AG04450 (cell line): ENCODE results near the gene SECISBP2. TPM values are rescaled to one million over a fixed set of nuclear protein-coding genes. Genes with fewer than 3 reads are reported as not detected.

Source experiments
- CTCF ChIA-PET: fragments of 300-600, 350-600 bp; formaldehyde crosslinking; extraction: SDS; loops from one replicate; lab custom pipeline; 2022; ENCODE audit warnings: antibody characterized with exemption, inconsistent platforms; lab: Charles Lee
- POLR2A ChIA-PET: fragments of 350-600 bp; formaldehyde crosslinking; extraction: SDS; loops from one replicate; lab custom pipeline; 2021; ENCODE audit warnings: antibody characterized with exemption, inconsistent platforms; lab: Yijun Ruan, JAX
- DNase-seq: peaks from one replicate; pipeline ENCODE4 v3.0.0-alpha.2; 2011; ENCODE audit warnings: low read depth, low spot score
- H3K27ac ChIP-seq: one replicate; pipeline ENCODE4 v1.5.1; 2012; ENCODE audit warnings: low read depth, low read length, control low read depth
- H3K27me3 ChIP-seq: one replicate; pipeline ENCODE4 v1.6.0; 2012; ENCODE audit warnings: low read length; ENCODE audit not compliant: control insufficient read depth, insufficient read depth
- H3K4me3 ChIP-seq: 2 replicates; pipeline ENCODE4 v1.5.1; 2011; ENCODE audit warnings: mild to moderate bottlenecking, low read depth, low read length, control low read depth
- H3K9me3 ChIP-seq: 2 replicates; pipeline ENCODE4 v1.5.1; 2012; ENCODE audit warnings: low read length; ENCODE audit not compliant: control insufficient read depth, insufficient read depth
- polyA plus RNA-seq: library from polyadenylated mRNA; depleted of rRNA; stranded (reverse); fragments of >200 nt; gene quantifications from 2 replicates; pipeline ENCODE4 v1.2.3, GENCODE V29; 2011
- TF ChIP-seq, protein P1 (sequence below): IDR thresholded peaks from 2 replicates; pipeline ENCODE4 v1.5.1; 2011; ENCODE audit warnings: low read depth, low read length, control low read depth, inconsistent platforms

The SECISBP2 gene
- polyA plus RNA-seq, 1 experiment: 26.3 TPM

DNA sequence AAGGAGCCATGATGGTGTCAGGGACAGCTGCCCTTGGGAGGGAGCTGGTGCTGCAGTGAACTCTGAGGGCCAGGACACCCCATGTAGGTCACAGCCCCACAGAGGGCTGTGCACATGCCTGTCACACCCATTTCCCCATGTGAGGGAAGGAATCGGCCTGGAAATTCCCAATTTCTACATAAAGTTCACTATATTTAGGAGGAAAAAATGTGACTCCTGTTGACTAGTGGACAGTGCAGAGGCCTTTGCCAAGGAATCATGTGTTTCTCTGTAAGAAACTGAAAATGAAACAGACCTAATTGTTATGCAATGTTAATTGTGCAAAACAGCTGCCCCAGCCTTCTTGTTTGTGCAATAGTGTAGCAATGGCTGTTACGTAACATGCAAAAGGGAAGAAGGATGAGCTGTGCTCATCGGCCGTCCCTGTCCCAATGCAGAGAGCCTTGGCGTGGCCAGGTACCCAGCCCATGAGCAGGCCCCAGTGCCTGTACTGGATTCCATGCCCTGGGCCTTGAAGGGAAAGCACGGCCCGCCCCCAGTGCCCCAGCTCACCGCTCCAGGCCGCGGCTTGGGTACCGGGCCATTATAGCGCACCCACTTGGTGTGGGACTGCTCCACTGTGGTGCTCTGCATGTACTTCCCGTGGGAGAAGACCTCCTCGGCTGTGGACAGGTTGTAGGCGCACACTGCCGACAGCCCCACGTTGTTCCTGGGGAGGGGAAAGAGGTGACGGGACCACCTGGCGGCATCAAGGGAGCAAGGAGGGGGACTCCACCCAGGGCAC, 70.0 kb downstream of the SECISBP2 start:
- no peak overlapping the region for H3K4me3 ChIP-seq
- CTCF ChIA-PET: interaction anchor here (1.2 kb wide), 1 partner anchor 161 kb away, joined by 6 read pairs; no protein-coding TSS in a partner anchor
- DNase-seq: peak; percentile 51
- TF ChIP-seq, protein P1, sequence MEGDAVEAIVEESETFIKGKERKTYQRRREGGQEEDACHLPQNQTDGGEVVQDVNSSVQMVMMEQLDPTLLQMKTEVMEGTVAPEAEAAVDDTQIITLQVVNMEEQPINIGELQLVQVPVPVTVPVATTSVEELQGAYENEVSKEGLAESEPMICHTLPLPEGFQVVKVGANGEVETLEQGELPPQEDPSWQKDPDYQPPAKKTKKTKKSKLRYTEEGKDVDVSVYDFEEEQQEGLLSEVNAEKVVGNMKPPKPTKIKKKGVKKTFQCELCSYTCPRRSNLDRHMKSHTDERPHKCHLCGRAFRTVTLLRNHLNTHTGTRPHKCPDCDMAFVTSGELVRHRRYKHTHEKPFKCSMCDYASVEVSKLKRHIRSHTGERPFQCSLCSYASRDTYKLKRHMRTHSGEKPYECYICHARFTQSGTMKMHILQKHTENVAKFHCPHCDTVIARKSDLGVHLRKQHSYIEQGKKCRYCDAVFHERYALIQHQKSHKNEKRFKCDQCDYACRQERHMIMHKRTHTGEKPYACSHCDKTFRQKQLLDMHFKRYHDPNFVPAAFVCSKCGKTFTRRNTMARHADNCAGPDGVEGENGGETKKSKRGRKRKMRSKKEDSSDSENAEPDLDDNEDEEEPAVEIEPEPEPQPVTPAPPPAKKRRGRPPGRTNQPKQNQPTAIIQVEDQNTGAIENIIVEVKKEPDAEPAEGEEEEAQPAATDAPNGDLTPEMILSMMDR: no peak
- peaks cover 5% of the 10 kb centered on the region; the same call in 1 of the 2 replicates for H3K9me3 ChIP-seq
- POLR2A ChIA-PET: interaction anchor here (0.7 kb wide), 1 partner anchor 574 kb away, joined by 3 read pairs; no protein-coding TSS in a partner anchor
- no peaks in the 10 kb centered on the region for H3K27me3 ChIP-seq
- H3K27ac ChIP-seq: peak overlapping the region; percentile 31

DNA sequence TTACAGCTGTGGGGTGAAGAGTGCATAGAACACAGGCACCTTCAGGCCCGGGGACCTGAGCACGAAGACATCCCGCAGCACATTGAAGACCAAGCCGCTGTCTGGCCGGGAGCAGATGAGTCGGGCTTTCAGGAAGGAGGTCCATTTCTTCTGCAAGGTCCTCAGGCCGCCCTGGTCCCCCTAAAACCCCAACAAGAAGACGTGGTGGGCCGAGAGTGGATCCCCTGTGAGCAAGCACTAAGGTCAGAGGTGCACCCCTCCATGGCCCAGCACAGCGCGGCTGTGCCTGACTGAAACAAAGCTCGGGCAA, 70.5 kb downstream of the SECISBP2 start:
- no peak for DNase-seq
- CTCF ChIA-PET: no interaction called here
- H3K27me3 ChIP-seq: no peaks in the 10 kb centered on the region
- POLR2A ChIA-PET: no interaction called here
- no peak overlapping the region for H3K4me3 ChIP-seq
- TF ChIP-seq, protein P1: no peak
- H3K9me3 ChIP-seq: peaks cover 5% of the 10 kb centered on the region; the same call in 1 of the 2 replicates
- no peak overlapping the region for H3K27ac ChIP-seq

DNA sequence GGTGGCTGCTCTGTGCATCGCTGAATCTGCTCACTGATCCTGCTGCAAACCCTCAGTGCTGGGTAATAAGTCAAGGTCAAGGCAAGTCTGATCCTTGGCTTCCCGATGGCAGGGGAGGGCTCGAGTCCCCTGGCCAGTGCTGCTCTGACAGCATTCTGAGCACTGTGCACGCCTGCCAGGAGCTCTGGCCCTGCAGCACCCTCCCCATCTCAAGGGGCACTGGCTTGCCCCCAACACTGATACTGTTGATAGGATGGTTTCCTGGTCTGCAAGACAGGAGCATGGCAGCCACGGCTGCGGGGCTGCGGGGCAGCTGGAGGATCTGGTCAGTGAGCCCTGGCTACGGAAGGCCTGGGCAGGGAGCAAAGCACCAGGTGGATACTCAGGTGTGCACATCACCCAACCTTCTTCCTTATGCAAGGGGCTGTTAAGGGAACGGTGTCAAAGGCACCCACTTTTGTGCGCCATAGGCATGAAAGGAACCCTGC, 71.8 kb downstream of the SECISBP2 start:
- ChIA-PET POLR2A (no interaction called here), CTCF (interaction anchor here (1.9 kb wide), 1 partner anchor 159 kb away, joined by 5 read pairs; no protein-coding TSS in a partner anchor)
- TF ChIP-seq, protein P1: no peak
- Histone ChIP-seq H3K27ac (no peak overlapping the region), H3K9me3 (peaks cover 5% of the 10 kb centered on the region; the same call in 1 of the 2 replicates), H3K4me3 (no peak overlapping the region), H3K27me3 (no peaks in the 10 kb centered on the region)
- no peak for DNase-seq

DNA sequence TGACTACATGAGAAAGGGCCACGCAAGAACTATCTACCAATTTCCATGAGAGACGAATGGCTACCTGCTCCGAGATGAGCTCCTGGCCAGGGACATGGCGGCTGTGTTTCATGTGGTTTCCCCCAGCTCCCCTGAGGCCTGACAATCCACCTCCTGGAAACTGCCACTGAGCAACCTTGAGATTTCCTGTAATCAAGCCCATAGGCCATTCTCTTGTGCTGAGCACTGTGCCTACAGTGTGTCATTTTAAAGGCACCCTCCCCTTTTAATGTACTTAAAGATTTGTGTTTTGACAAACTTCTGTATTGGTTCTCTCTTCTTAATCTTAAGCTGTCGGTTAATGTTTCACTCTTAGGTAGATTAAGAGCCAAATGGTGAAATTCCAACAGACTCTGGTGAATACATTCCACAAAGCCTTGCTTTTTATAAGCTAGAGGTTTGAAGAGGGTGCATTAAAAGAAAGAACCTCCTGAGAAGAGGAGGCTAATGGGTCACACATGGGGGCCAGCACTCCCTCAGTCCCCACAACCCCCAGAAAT, 72.3 kb downstream of the SECISBP2 start:
- ChIA-PET POLR2A (no interaction called here), CTCF (interaction anchor here (1.9 kb wide), 1 partner anchor 158 kb away, joined by 5 read pairs; no protein-coding TSS in a partner anchor)
- no peak for DNase-seq

More for the DNA sequence above, 72.3 kb downstream of the SECISBP2 start:
- no peaks in the 10 kb centered on the region for H3K27me3 ChIP-seq
- TF ChIP-seq, protein P1: no peak
- H3K27ac ChIP-seq: no peak overlapping the region
- no peak overlapping the region for H3K4me3 ChIP-seq
- peaks cover 5% of the 10 kb centered on the region; the same call in 1 of the 2 replicates for H3K9me3 ChIP-seq
